GM12878 (cell line): Measurements from ENCODE around the gene PRRT1. TPM values are rescaled to one million over a fixed set of nuclear protein-coding genes. Genes with fewer than 3 reads are reported as not detected.

Experiments
- CHD4 ChIP-seq: fragments of 200-600 bp; sonication (generic); IDR thresholded peaks from 2 replicates; pipeline ENCODE4 v1.6.1; 2016; ENCODE audit warnings: mild to moderate bottlenecking
- EED ChIP-seq: sonication (generic); IDR thresholded peaks from 2 replicates; pipeline ENCODE4 v1.6.1; 2016; ENCODE audit warnings: antibody characterized with exemption, low read depth
- FOS ChIP-seq: IDR thresholded peaks from 3 replicates; pipeline ENCODE4 v1.6.1; 2011; ENCODE audit warnings: borderline replicate concordance; ENCODE audit not compliant: insufficient read length; ENCODE audit errors: extremely low read depth
- IKZF2 ChIP-seq, 2 experiments: fragments of 450-650 bp; IDR thresholded peaks; 2 replicates each; pipeline ENCODE4 v1.6.1; 2017; ENCODE audit warnings: mild to moderate bottlenecking in 2 of 2, moderate library complexity in 2 of 2
- IRF3 ChIP-seq: fragments of 450-650 bp; IDR thresholded peaks from 2 replicates; pipeline ENCODE4 v1.6.1; 2014; ENCODE audit warnings: mild to moderate bottlenecking
- KDM1A ChIP-seq: fragments of 200-600 bp; sonication (generic); IDR thresholded peaks from 2 replicates; pipeline ENCODE4 v1.6.1; 2016; ENCODE audit warnings: borderline replicate concordance
- MAX ChIP-seq: IDR thresholded peaks from 2 replicates; pipeline ENCODE4 v1.6.1; 2012; ENCODE audit warnings: low read depth, low read length, improper control_type of control experiment
- MTA3 ChIP-seq: IDR thresholded peaks from 2 replicates; pipeline ENCODE4 v1.6.1; 2012; ENCODE audit warnings: low read length, inconsistent platforms, borderline replicate concordance
- NFXL1 ChIP-seq: fragments of 450-650 bp; IDR thresholded peaks from 2 replicates; pipeline ENCODE4 v1.6.1; 2017; ENCODE audit warnings: antibody characterized with exemption, mild to moderate bottlenecking, borderline replicate concordance
- NR2C1 ChIP-seq: fragments of 450-650 bp; IDR thresholded peaks from 2 replicates; pipeline ENCODE4 v1.6.1; 2017; ENCODE audit warnings: antibody characterized with exemption, mild to moderate bottlenecking, moderate library complexity
- POLR2AphosphoS5 ChIP-seq: IDR thresholded peaks from 2 replicates; pipeline ENCODE4 v1.6.1; 2011; ENCODE audit warnings: mild to moderate bottlenecking, low read length, inconsistent platforms
- SREBF1 ChIP-seq: IDR thresholded peaks from 2 replicates; pipeline ENCODE4 v1.6.1; 2012; ENCODE audit warnings: mild to moderate bottlenecking, low read length
- SUZ12 ChIP-seq: fragments of 200-600 bp; sonication (generic); IDR thresholded peaks from one replicate; pipeline ENCODE4 v1.6.1; 2018; ENCODE audit warnings: antibody characterized with exemption, mild to moderate bottlenecking; ENCODE audit not compliant: unreplicated experiment
- polyA plus RNA-seq, 11 experiments: library from polyadenylated mRNA; depleted of rRNA in 4 of 11; unstranded in 6 of 11; stranded (reverse) in 5 of 11; fragments of >200 nt; fragmentation: Nextera tagmentation in 4 of 11; fragmentation: Illumina TruSeq in 1 of 11; extraction: Ambion mirVana in 4 of 11; extraction: Trizol in 1 of 11; gene quantifications; 1 replicate in 1 of 11; 2 replicates in 10 of 11; pipeline versions ENCODE4 v1.2.1 to v1.2.3, GENCODE V29; 2011 to 2016; ENCODE audit warnings: inconsistent platforms in 2 of 11, missing spikeins in 2 of 11, low read depth in 1 of 11
- total RNA-seq, 4 experiments: library from RNA; depleted of rRNA in 3 of 4; stranded (reverse); fragments of >200 nt in 3 of 4; fragmentation: Illumina TruSeq in 1 of 4; extraction: Trizol in 1 of 4; gene quantifications; 2 replicates each; pipeline versions ENCODE4 v1.2.1 to v1.2.3, GENCODE V29; 2013 to 2021
- TF ChIP-seq, protein P1 (sequence below): fragments of 450-650 bp; conservative IDR thresholded peaks from 2 replicates; pipeline ENCODE4 v1.6.1; 2017; ENCODE audit warnings: mild to moderate bottlenecking, moderate library complexity
- TF ChIP-seq, protein P2 (sequence below): fragments of 450-650 bp; IDR thresholded peaks from 2 replicates; pipeline ENCODE4 v1.6.1; 2017; ENCODE audit warnings: mild to moderate bottlenecking, moderate library complexity
- TF ChIP-seq, protein P3 (sequence below): fragments of 450-650 bp; formaldehyde crosslinking; IDR thresholded peaks from 2 replicates; pipeline ENCODE4 v1.4.0; 2020; ENCODE audit warnings: mild to moderate bottlenecking, moderate library complexity

PRRT1 gene
- total and polyA plus RNA-seq, 10 of the 15 experiments (the other 5 are each of a cell fraction or from before 2014, with no cell fraction given), result 0.04 to 0.15 (median 0.10) TPM; not detected in 6

DNA sequence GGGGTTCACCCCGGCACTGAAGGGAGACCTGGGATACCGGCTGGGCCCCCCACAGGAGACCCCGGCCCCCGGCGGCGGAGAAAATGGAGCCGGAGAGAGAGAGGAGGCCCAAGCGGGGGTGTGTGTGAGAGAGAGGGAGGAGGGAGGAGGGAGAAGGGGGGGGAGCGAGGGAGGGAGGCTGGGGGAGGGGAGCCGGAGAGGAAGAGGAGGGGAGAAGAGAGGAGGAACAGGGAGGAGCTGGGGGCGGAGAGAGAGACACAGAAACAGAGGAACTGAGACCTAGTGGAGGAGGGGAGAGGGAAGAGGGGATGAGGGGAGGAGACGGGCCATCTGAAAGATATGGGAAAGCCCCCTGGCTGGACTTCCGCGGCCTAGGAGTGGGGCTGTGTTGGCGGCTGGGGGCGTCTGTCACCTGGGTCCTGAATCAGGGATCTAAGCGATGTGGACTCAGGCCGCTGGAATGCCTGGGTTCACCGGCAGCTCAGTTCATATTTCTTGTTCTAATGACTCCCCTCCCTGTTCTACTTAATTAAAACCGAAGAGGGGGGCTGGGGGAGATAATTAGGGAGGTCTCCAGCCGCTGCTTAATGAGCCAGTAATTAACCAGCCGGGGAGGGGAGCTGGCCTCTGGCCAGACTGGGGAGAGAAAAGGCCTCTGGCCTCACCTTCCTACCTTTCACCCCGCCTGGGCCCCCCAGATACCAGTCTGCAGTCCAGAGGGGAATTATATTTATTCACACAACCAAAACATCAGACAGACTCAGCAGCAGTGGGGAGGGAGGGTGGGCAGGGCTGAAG lies 38.5 kb upstream of the PRRT1 start, which contains the start of gene PBX2 (continued):
- no peak for TF ChIP-seq IRF3
- peak; percentile 93 to 96 for TF ChIP-seq IKZF2 (IDR thresholded peaks at IDR 0.05)
- TF ChIP-seq EED, result peak; percentile 81
- peak; percentile 80; the same call in 1 of the 2 replicates for TF ChIP-seq POLR2AphosphoS5
- TF ChIP-seq, protein P1, sequence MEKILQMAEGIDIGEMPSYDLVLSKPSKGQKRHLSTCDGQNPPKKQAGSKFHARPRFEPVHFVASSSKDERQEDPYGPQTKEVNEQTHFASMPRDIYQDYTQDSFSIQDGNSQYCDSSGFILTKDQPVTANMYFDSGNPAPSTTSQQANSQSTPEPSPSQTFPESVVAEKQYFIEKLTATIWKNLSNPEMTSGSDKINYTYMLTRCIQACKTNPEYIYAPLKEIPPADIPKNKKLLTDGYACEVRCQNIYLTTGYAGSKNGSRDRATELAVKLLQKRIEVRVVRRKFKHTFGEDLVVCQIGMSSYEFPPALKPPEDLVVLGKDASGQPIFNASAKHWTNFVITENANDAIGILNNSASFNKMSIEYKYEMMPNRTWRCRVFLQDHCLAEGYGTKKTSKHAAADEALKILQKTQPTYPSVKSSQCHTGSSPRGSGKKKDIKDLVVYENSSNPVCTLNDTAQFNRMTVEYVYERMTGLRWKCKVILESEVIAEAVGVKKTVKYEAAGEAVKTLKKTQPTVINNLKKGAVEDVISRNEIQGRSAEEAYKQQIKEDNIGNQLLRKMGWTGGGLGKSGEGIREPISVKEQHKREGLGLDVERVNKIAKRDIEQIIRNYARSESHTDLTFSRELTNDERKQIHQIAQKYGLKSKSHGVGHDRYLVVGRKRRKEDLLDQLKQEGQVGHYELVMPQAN, result 0 out of 2 replicates have a peak, but pooled peaks have one; percentile 30
- no peak for TF ChIP-seq FOS
- TF ChIP-seq CHD4, result no peak
- TF ChIP-seq, protein P2, sequence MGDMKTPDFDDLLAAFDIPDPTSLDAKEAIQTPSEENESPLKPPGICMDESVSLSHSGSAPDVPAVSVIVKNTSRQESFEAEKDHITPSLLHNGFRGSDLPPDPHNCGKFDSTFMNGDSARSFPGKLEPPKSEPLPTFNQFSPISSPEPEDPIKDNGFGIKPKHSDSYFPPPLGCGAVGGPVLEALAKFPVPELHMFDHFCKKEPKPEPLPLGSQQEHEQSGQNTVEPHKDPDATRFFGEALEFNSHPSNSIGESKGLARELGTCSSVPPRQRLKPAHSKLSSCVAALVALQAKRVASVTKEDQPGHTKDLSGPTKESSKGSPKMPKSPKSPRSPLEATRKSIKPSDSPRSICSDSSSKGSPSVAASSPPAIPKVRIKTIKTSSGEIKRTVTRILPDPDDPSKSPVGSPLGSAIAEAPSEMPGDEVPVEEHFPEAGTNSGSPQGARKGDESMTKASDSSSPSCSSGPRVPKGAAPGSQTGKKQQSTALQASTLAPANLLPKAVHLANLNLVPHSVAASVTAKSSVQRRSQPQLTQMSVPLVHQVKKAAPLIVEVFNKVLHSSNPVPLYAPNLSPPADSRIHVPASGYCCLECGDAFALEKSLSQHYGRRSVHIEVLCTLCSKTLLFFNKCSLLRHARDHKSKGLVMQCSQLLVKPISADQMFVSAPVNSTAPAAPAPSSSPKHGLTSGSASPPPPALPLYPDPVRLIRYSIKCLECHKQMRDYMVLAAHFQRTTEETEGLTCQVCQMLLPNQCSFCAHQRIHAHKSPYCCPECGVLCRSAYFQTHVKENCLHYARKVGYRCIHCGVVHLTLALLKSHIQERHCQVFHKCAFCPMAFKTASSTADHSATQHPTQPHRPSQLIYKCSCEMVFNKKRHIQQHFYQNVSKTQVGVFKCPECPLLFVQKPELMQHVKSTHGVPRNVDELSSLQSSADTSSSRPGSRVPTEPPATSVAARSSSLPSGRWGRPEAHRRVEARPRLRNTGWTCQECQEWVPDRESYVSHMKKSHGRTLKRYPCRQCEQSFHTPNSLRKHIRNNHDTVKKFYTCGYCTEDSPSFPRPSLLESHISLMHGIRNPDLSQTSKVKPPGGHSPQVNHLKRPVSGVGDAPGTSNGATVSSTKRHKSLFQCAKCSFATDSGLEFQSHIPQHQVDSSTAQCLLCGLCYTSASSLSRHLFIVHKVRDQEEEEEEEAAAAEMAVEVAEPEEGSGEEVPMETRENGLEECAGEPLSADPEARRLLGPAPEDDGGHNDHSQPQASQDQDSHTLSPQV, result no peak
- TF ChIP-seq MAX, result 0 out of 2 replicates have a peak, but pooled peaks have one; percentile 12
- TF ChIP-seq, protein P3, sequence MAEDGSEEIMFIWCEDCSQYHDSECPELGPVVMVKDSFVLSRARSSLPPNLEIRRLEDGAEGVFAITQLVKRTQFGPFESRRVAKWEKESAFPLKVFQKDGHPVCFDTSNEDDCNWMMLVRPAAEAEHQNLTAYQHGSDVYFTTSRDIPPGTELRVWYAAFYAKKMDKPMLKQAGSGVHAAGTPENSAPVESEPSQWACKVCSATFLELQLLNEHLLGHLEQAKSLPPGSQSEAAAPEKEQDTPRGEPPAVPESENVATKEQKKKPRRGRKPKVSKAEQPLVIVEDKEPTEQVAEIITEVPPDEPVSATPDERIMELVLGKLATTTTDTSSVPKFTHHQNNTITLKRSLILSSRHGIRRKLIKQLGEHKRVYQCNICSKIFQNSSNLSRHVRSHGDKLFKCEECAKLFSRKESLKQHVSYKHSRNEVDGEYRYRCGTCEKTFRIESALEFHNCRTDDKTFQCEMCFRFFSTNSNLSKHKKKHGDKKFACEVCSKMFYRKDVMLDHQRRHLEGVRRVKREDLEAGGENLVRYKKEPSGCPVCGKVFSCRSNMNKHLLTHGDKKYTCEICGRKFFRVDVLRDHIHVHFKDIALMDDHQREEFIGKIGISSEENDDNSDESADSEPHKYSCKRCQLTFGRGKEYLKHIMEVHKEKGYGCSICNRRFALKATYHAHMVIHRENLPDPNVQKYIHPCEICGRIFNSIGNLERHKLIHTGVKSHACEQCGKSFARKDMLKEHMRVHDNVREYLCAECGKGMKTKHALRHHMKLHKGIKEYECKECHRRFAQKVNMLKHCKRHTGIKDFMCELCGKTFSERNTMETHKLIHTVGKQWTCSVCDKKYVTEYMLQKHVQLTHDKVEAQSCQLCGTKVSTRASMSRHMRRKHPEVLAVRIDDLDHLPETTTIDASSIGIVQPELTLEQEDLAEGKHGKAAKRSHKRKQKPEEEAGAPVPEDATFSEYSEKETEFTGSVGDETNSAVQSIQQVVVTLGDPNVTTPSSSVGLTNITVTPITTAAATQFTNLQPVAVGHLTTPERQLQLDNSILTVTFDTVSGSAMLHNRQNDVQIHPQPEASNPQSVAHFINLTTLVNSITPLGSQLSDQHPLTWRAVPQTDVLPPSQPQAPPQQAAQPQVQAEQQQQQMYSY, result no peak
- no peak for TF ChIP-seq SUZ12
- no peak for TF ChIP-seq KDM1A
- no peak for TF ChIP-seq NR2C1
- peak; percentile 96 for TF ChIP-seq NFXL1
- TF ChIP-seq MTA3, result no peak
- no peak for TF ChIP-seq SREBF1
